AG09319 (cell line): ENCODE measurements around the gene CPLX1.

Experiments used
- DNase-seq: peaks from one replicate; pipeline ENCODE4 v3.0.0-alpha.2; 2010; ENCODE audit warnings: low read depth; ENCODE audit errors: extremely low read depth
- CTCF ChIP-seq: IDR thresholded peaks from 2 replicates; pipeline ENCODE4 v1.5.1; 2011; ENCODE audit warnings: low read depth, mild to moderate bottlenecking, inconsistent platforms, low read length, moderate library complexity

CPLX1 gene

GRCh38 chr4:864456-865120, 38.7 kb upstream of the CPLX1 start:
- no peak for DNase-seq

GRCh38 chr4:860561-860960, 34.6 kb upstream of the CPLX1 start:
- TF ChIP-seq CTCF = no peak
- DNase-seq = no peak

More at GRCh38 chr4:864456-865120, 38.7 kb upstream of the CPLX1 start:
- TF ChIP-seq CTCF = no peak

- no peak for DNase-seq
- no peak for TF ChIP-seq CTCF
Measured at GRCh38 chr4:859496-859895, 33.6 kb upstream of the CPLX1 start.

GRCh38 chr4:858831-859451, 33.0 kb upstream of the CPLX1 start:
- TF ChIP-seq CTCF = no peak
- no peak for DNase-seq

GRCh38 chr4:858041-858481, 32.1 kb upstream of the CPLX1 start:
- no peak for DNase-seq
- TF ChIP-seq CTCF = no peak

- no peak for TF ChIP-seq CTCF
- no peak for DNase-seq
Measured at GRCh38 chr4:857461-857860, 31.5 kb upstream of the CPLX1 start.

- no peak for TF ChIP-seq CTCF
Measured at GRCh38 chr4:856225-856901, 30.4 kb upstream of the CPLX1 start.

More at GRCh38 chr4:856225-856901, 30.4 kb upstream of the CPLX1 start:
- no peak for DNase-seq
